NCI-H82 treated with DMSO at 0.1 percent for 48 hours (cell line): ENCODE measurements around the gene ZDHHC5.

ENCODE experiments used
- DNase-seq: peaks from one replicate; lab custom pipeline; 2025; ENCODE audit not compliant: unreplicated experiment; lab: John Stamatoyannopoulos, UW

ZDHHC5 gene

DNA sequence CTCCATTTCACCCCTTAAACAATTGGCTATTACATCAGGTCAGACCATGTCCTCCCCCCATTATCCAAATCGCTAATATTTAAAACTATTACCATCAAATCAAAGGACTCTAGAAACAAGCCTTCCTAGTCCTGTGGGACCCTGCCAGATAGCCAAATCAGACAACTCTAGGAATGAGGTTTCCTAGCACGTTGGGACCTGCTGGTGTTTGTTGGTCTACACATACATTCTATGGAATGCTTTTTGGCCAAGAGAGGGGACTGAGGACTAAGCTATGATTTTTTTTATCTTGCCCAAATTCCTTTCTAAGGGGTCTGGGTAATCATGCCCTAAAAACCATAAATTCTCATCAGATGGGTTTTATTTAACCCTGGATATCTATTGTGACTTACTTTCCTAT, 59.3 kb downstream of the ZDHHC5 start:
- DNase-seq: no peak

GRCh38 chr11:57728829-57729228, 60.9 kb downstream of the ZDHHC5 start:
- no peak for DNase-seq

DNA sequence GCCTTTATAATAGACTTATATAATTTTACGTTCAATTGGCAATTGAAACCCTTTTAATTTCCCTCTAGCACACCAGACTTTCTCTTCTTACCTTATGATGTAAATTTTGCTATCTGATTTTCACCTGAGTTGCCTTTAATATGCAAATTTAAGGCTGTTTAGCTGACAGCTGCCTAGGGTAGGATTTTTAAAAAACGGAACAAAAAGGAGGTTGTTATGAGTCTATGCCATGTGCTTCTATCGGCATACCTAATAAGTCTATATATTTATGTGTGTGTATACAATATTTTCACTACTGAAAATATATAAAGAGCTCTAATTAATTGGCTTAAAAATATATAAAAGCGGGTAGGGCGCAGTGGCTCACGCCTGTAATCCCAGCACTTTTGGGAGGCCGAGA, 61.6 kb downstream of the ZDHHC5 start:
- no peak for DNase-seq

DNA sequence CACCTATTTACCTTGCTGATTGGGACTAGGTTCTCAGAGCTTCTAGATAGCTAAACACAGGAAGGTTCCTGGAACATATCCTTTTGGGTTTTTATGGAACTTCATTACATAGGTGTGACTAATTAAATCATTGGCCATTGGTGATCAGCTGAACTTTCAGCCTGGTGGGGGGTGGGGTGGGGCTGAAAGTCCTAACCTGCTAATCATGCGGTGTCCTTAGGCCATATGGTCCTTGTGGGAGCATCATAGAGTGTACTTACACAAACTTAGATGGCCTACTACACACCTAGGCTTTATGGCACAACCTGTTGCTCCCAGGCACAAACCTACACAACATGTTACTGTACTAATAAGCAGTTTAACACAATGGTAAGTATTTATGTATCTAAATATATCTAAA, 64.7 kb downstream of the ZDHHC5 start:
- DNase-seq: no peak

DNA sequence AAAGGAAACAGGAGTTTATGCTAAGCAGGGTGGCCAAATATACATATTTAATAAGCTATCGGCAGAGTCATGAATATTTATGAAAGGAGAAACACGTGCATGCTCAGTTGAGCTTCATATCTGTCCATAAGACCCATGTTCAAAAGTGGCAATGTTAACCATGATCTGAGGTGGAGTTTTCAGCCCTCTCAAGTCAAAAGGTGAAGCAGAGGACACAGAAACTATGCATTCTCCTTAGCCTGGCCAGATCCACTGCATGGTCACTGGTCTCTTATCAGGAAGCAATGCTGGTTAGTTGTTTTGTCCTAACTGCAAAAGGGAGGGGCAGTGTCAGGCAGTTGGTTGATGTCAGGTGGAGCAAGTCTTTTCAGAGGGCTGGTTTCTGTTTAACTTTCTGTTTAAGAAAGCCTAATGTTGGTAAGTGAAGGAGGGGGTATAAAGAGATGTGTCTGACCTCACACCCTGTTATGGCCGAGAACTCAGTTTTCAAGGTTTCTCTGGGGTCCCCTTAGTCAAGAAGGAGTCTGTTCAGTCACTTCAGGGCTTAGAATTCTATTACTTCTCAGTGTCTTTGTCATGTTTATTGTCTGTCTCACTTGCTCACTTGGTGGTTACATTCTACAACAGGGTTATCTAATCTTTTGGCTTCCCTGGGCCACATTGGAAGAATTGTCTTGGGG, 67.8 kb downstream of the ZDHHC5 start:
- no peak for DNase-seq

- peak; percentile 89 for DNase-seq
These were observed 73.5 kb downstream of the ZDHHC5 start, which contains the start of gene SELENOH for GRCh38 chr11:57741132-57742086. Gene SELENOH, plus strand, starts transcription at chr11:57741491. Its CDS starts 105 bp downstream, at chr11:57741596.

- DNase-seq: no peak
These were observed 74.2 kb downstream of the ZDHHC5 start for GRCh38 chr11:57742087-57742452.

GRCh38 chr11:57744357-57744756, 76.4 kb downstream of the ZDHHC5 start:
- no peak for DNase-seq

DNA sequence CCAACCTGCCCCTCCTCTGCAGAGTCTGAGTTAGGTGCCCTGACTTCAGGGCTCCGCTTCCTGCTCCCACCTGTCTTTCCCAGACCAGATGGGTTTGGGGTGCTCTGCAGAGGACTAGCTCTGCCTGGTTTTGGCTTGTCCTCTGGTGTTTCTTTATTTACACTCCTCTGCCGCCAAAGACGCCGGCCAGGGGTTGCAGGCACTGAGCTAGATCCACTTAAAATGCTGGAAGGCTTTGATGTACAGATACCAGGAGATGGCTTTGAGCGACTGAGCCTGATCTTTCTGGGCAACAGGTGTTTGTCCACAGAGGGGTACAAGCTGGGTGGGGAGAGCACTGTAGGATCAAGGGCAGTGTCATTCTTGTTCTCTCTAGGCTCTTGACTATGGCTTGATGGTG, 77.3 kb downstream of the ZDHHC5 start:
- no peak for DNase-seq

DNA sequence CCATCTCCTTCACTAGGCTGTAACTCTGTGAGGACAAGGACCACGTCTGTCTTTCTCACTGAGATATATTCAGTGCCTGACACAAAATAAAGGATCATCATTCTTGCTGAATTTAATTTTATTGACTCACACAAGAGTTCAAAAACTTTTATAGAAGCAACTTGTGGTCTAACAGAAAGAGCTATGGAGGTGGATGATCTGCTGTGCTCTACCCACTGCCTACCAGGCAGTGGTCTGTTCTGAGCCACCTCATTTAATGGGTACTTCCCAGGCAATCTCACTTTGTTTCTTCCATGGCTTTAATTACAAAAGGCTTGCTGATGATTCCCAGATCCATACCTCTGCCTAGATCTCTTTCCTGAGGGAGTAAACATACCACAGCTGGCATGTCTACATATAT, 79.0 kb downstream of the ZDHHC5 start:
- DNase-seq: no peak
